ENCODE measurements around the gene SPATC1L.

SPATC1L gene

DNA sequence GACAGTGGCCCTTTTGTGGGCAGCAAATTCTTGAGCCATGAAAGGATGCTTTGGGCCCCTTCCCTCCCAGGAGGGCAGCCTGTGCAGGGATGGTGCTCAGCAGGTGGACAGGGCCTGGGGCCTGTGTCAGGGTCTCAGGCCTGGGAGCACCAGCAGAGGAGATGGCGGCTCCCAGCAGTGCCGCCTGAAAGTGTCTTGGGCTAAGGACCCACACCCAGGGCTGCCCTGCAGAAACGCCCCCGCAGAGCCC, 52.7 kb downstream of the SPATC1L start:
- Histone ChIP-seq H3K4me2 (ENCODE audit: low read length) (no peak overlapping the region), H3K27ac (ENCODE audit: low read depth, low read length, poor library complexity, severe bottlenecking) (no peak overlapping the region), H3F3A (ENCODE audit: insufficient read depth, low read length) (no peaks in the 10 kb centered on the region), H3K36me3 (ENCODE audit: insufficient read depth, low read length) (no peaks in the 10 kb centered on the region), H3K4me3 (ENCODE audit: low read depth, low read length, poor library complexity, severe bottlenecking) (no peak overlapping the region), H3K27me3 (ENCODE audit: insufficient read depth, low read length) (no peaks in the 10 kb centered on the region), H3K9me2 (ENCODE audit: low read depth, low read length) (no peaks in the 10 kb centered on the region), H3K4me1 (ENCODE audit: insufficient read depth, low read length, severe bottlenecking) (no peaks in the 10 kb centered on the region), H3K79me2 (ENCODE audit: insufficient read depth, low read length) (no peaks in the 10 kb centered on the region), H3K9ac (ENCODE audit: low read length) (no peak overlapping the region), H2AFZ (ENCODE audit: low read length) (no peak overlapping the region), H3K9me3 (ENCODE audit: low read length) (no peaks in the 10 kb centered on the region), H4K20me1 (ENCODE audit: insufficient read depth, low read length) (no peaks in the 10 kb centered on the region)
- TF ChIP-seq, protein P1, sequence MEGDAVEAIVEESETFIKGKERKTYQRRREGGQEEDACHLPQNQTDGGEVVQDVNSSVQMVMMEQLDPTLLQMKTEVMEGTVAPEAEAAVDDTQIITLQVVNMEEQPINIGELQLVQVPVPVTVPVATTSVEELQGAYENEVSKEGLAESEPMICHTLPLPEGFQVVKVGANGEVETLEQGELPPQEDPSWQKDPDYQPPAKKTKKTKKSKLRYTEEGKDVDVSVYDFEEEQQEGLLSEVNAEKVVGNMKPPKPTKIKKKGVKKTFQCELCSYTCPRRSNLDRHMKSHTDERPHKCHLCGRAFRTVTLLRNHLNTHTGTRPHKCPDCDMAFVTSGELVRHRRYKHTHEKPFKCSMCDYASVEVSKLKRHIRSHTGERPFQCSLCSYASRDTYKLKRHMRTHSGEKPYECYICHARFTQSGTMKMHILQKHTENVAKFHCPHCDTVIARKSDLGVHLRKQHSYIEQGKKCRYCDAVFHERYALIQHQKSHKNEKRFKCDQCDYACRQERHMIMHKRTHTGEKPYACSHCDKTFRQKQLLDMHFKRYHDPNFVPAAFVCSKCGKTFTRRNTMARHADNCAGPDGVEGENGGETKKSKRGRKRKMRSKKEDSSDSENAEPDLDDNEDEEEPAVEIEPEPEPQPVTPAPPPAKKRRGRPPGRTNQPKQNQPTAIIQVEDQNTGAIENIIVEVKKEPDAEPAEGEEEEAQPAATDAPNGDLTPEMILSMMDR (IDR thresholded peaks at IDR 0.05; ENCODE audit: low read length) = no peak
- TF ChIP-seq EZH2 (IDR thresholded peaks at IDR 0.05; ENCODE audit: borderline replicate concordance, low read length) = no peak

DNA sequence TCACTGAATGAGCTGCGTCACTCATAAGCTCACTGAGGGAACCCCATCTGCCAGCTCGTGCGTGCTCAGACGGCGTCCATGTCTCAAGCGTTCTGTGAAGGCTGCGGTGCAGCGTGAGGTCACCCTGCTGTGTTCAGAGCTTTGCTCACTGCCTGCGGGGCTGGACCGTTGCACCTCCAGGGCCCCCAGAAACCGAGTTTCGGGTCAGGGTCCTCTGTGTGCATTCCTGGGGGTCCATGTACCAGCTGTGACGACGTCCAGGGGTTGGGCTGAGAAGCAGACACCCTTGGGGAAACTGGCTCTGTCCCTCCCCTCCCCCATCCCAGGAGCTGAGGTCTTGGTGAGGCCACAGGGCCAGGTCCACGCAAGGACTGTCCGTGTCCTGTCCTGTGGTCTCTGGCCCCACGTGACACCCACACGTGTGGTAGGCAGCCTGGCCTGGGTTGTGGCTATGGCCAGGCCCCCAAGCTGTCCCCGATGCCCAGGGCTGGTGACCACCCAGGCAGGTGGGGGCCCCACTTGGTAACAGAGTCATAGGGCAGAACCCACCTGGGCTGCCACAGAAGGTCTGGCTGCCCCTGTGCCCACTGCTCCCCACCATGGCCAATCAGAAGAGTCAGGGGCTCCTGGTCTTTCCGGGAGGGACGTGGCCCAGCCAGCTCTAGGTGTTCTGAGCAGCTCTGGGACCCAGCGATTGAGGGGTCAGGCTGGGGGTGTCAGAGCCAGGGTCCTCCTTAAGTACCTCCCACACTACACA, 53.2 kb downstream of the SPATC1L start:
- no peaks in the 10 kb centered on the region for H3K27me3 ChIP-seq (ENCODE audit: insufficient read depth, low read length)
- H3K9me3 ChIP-seq (ENCODE audit: low read length) = no peaks in the 10 kb centered on the region
- no peak overlapping the region for H3K27ac ChIP-seq (ENCODE audit: low read depth, low read length, poor library complexity, severe bottlenecking)
- H2AFZ ChIP-seq (ENCODE audit: low read length) = no peak overlapping the region
- no peaks in the 10 kb centered on the region for H3K36me3 ChIP-seq (ENCODE audit: insufficient read depth, low read length)
- H3F3A ChIP-seq (ENCODE audit: insufficient read depth, low read length) = no peaks in the 10 kb centered on the region
- H4K20me1 ChIP-seq (ENCODE audit: insufficient read depth, low read length) = no peaks in the 10 kb centered on the region
- no peak overlapping the region for H3K9ac ChIP-seq (ENCODE audit: low read length)
- no peak overlapping the region for H3K4me2 ChIP-seq (ENCODE audit: low read length)
- H3K4me1 ChIP-seq (ENCODE audit: insufficient read depth, low read length, severe bottlenecking) = no peaks in the 10 kb centered on the region
- H3K79me2 ChIP-seq (ENCODE audit: insufficient read depth, low read length) = no peaks in the 10 kb centered on the region
- no peak overlapping the region for H3K4me3 ChIP-seq (ENCODE audit: low read depth, low read length, poor library complexity, severe bottlenecking)
- H3K9me2 ChIP-seq (ENCODE audit: low read depth, low read length) = no peaks in the 10 kb centered on the region
- TF ChIP-seq EZH2 (IDR thresholded peaks at IDR 0.05; ENCODE audit: borderline replicate concordance, low read length) = no peak

DNA sequence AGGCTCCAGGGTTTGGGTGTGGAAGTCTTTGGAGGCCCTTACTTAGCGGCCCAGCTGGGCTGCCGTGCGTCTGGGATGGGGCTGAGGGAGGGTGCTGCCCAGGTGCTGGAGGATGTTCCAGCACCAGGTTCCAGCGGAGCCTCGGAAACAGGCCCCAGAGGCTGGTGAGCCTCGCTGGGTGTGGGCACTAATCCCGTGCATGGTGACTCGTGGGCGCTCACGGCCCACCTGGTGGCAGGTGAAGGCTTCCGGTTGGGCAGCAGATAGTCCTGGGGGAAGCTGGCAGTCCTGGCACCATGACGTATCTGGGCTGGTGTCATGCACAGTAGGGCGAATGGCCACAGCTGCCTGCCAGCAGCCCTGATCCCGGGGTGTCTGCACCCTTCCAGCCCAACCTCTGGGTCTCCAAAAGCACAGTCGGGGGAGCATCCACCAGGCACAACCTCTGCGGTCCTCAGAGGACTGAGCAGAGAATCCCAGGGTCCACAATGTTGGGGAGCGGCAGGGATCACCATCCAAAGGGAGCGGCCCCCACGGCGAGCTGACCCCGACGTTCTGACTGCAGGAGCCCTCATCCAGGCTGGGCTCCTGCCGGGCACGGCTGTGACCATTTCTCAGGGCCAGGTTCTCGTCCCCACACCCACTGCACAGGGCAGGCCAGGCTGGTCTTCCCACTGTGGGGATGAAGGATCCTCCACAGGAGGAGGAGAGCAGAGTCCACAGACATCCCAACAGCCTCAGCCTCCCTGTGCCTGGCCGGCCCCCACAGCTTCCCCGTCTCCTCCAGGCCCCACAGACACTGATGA, 54.2 kb downstream of the SPATC1L start:
- Histone ChIP-seq H3K79me2 (ENCODE audit: insufficient read depth, low read length) (no peaks in the 10 kb centered on the region), H3K4me1 (ENCODE audit: insufficient read depth, low read length, severe bottlenecking) (no peaks in the 10 kb centered on the region), H3K4me3 (ENCODE audit: low read depth, low read length, poor library complexity, severe bottlenecking) (no peak overlapping the region), H3K9me3 (ENCODE audit: low read length) (no peaks in the 10 kb centered on the region), H3K9ac (ENCODE audit: low read length) (no peak overlapping the region), H3K4me2 (ENCODE audit: low read length) (no peak overlapping the region), H3K27me3 (ENCODE audit: insufficient read depth, low read length) (no peaks in the 10 kb centered on the region), H2AFZ (ENCODE audit: low read length) (no peak overlapping the region), H3F3A (ENCODE audit: insufficient read depth, low read length) (no peaks in the 10 kb centered on the region), H4K20me1 (ENCODE audit: insufficient read depth, low read length) (no peaks in the 10 kb centered on the region), H3K36me3 (ENCODE audit: insufficient read depth, low read length) (no peaks in the 10 kb centered on the region), H3K9me2 (ENCODE audit: low read depth, low read length) (no peaks in the 10 kb centered on the region), H3K27ac (ENCODE audit: low read depth, low read length, poor library complexity, severe bottlenecking) (no peak overlapping the region)
- TF ChIP-seq, protein P1 (IDR thresholded peaks at IDR 0.05; ENCODE audit: low read length) = no peak

All from OCI-LY1 (cell line).